ENCODE measurements around the gene LBX1. TPM values are rescaled to one million over a fixed set of nuclear protein-coding genes. Genes with fewer than 3 reads are reported as not detected.

LBX1 gene
- total RNA-seq, 2 donors from 2014 or later: not detected

- peaks cover 6% of the 10 kb centered on the region for H3K4me1 Mint-ChIP-seq
- H3K27me3 Mint-ChIP-seq (ENCODE audit: insufficient read depth): peaks cover 91% of the 10 kb centered on the region
- H3K27ac ChIP-seq (ENCODE audit: low read depth, low read length): no peak overlapping the region
- WGBS, 2 experiments (ENCODE audit: insufficient coverage in 1 of 2, insufficient read length in 1 of 2): 83 to 100% methylated on average over 1 of the region's 2 CpGs
- TF ChIP-seq, protein P1, sequence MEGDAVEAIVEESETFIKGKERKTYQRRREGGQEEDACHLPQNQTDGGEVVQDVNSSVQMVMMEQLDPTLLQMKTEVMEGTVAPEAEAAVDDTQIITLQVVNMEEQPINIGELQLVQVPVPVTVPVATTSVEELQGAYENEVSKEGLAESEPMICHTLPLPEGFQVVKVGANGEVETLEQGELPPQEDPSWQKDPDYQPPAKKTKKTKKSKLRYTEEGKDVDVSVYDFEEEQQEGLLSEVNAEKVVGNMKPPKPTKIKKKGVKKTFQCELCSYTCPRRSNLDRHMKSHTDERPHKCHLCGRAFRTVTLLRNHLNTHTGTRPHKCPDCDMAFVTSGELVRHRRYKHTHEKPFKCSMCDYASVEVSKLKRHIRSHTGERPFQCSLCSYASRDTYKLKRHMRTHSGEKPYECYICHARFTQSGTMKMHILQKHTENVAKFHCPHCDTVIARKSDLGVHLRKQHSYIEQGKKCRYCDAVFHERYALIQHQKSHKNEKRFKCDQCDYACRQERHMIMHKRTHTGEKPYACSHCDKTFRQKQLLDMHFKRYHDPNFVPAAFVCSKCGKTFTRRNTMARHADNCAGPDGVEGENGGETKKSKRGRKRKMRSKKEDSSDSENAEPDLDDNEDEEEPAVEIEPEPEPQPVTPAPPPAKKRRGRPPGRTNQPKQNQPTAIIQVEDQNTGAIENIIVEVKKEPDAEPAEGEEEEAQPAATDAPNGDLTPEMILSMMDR (conservative IDR thresholded peaks at IDR 0.05): no peak
- no peak overlapping the region for H3K4me3 Mint-ChIP-seq
- DNase-seq: no peak
- H3K9me3 ChIP-seq (ENCODE audit: control insufficient read depth, low read length): no peaks in the 10 kb centered on the region
- no peaks in the 10 kb centered on the region for H3K36me3 ChIP-seq (ENCODE audit: control insufficient read depth, insufficient read depth, low read length)
- H3K36me3 Mint-ChIP-seq (ENCODE audit: low read depth): no peaks in the 10 kb centered on the region
- peaks cover 99% of the 10 kb centered on the region for H3K27me3 ChIP-seq (ENCODE audit: control insufficient read depth, insufficient read depth, low read length, poor library complexity, severe bottlenecking)
- no peak overlapping the region for H3K9ac ChIP-seq (ENCODE audit: extremely low read depth, low read length, poor library complexity, severe bottlenecking)
- H3K4me3 ChIP-seq (ENCODE audit: low read length): no peak overlapping the region
- no peaks in the 10 kb centered on the region for H3K9me3 Mint-ChIP-seq
- no peaks in the 10 kb centered on the region for H3K4me1 ChIP-seq (ENCODE audit: control insufficient read depth, insufficient read depth, low read length)
- H3K27ac Mint-ChIP-seq: no peak overlapping the region
Measured at GRCh38 chr10:101246639-101247038, 17.4 kb upstream of the LBX1 start.

DNA sequence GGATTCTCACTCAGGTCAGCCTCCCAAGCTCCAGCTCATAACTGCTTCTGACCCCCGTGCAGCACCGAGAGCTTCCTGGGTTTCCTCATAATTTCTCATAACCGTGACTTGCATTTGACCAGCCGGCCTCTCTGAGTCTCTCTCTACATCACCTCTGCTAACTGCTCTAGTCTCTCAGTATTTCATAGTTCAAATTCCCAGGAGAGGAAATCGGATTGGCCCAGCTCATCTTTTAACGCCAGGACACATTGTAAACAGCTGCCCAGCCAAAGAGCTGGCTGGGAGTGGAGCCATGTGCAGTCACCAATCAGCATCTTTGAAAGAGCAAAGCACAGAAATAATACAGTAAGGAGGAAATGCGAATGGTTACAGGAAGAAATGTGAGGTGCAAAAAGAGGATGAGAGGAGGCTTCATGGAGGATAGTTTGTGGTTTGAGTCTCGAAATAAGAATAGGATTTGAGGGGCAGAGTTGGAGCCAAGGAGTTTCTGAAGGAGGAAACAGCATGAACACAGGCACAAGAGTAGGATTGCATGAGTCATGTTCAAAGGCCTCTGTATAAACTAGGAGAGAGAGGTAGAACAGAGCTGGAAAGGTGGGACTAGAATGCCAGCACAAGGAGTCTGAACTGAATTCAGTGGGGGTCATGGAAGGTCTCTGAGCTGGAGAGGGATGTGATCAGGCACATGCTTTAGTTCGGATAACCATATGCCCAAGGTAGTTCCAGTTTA lies 15.2 kb upstream of the LBX1 start:
- no peak for DNase-seq
- WGBS, 2 experiments (ENCODE audit: insufficient coverage in 1 of 2, insufficient read length in 1 of 2): 85 to 92% methylated on average over 9 of the region's 9 CpGs
- H3K4me3 Mint-ChIP-seq: no peak overlapping the region
- H3K9me3 ChIP-seq (ENCODE audit: control insufficient read depth, low read length): no peaks in the 10 kb centered on the region
- no peaks in the 10 kb centered on the region for H3K4me1 ChIP-seq (ENCODE audit: control insufficient read depth, insufficient read depth, low read length)
- H3K27me3 ChIP-seq (ENCODE audit: control insufficient read depth, insufficient read depth, low read length, poor library complexity, severe bottlenecking): peaks cover 100% of the 10 kb centered on the region
- no peak overlapping the region for H3K9ac ChIP-seq (ENCODE audit: extremely low read depth, low read length, poor library complexity, severe bottlenecking)
- no peaks in the 10 kb centered on the region for H3K9me3 Mint-ChIP-seq
- peaks cover 93% of the 10 kb centered on the region for H3K27me3 Mint-ChIP-seq (ENCODE audit: insufficient read depth)
- H3K27ac ChIP-seq (ENCODE audit: low read depth, low read length): no peak overlapping the region
- TF ChIP-seq, protein P1 (conservative IDR thresholded peaks at IDR 0.05): no peak
- no peaks in the 10 kb centered on the region for H3K36me3 Mint-ChIP-seq (ENCODE audit: low read depth)
- no peaks in the 10 kb centered on the region for H3K36me3 ChIP-seq (ENCODE audit: control insufficient read depth, insufficient read depth, low read length)
- no peak overlapping the region for H3K27ac Mint-ChIP-seq
- H3K4me1 Mint-ChIP-seq: peaks cover 6% of the 10 kb centered on the region
- no peak overlapping the region for H3K4me3 ChIP-seq (ENCODE audit: low read length)

- H3K27ac ChIP-seq (ENCODE audit: low read depth, low read length): no peak overlapping the region
- no peaks in the 10 kb centered on the region for H3K36me3 ChIP-seq (ENCODE audit: control insufficient read depth, insufficient read depth, low read length)
- H3K9ac ChIP-seq (ENCODE audit: extremely low read depth, low read length, poor library complexity, severe bottlenecking): no peak overlapping the region
- TF ChIP-seq, protein P1 (conservative IDR thresholded peaks at IDR 0.05): no peak
- Mint-ChIP-seq H3K9me3 (no peaks in the 10 kb centered on the region), H3K4me3 (no peak overlapping the region), H3K27ac (no peak overlapping the region), H3K4me1 (peaks cover 13% of the 10 kb centered on the region), H3K27me3 (ENCODE audit: insufficient read depth) (peaks cover 94% of the 10 kb centered on the region), H3K36me3 (ENCODE audit: low read depth) (no peaks in the 10 kb centered on the region)
- whole genome bisulfite sequencing, 2 experiments (ENCODE audit: insufficient coverage in 1 of 2, insufficient read length in 1 of 2): 93 to 96% methylated on average over 19 to 21 of the region's 21 CpGs
- DNase-seq: no peak
- H3K27me3 ChIP-seq (ENCODE audit: control insufficient read depth, insufficient read depth, low read length, poor library complexity, severe bottlenecking): peaks cover 100% of the 10 kb centered on the region
- H3K9me3 ChIP-seq (ENCODE audit: control insufficient read depth, low read length): no peaks in the 10 kb centered on the region
- no peak overlapping the region for H3K4me3 ChIP-seq (ENCODE audit: low read length)
- H3K4me1 ChIP-seq (ENCODE audit: control insufficient read depth, insufficient read depth, low read length): no peaks in the 10 kb centered on the region
Measured at GRCh38 chr10:101241840-101242707, 12.8 kb upstream of the LBX1 start.

Measured in endodermal cell (in vitro differentiated cells).